NK-92 treated with Interleukin-12 subunit alpha and Interleukin-12 subunit beta, amount 100 ng/mL, for 24 hours (cell line): Measurements from ENCODE around the gene CCL14.
"Not testable (repeated sequence)": the region's sequence is repeated elsewhere in the genome, so short reads cannot be mapped to it uniquely, and the experiment has no call there.

Experiments used
- DNase-seq: peaks from one replicate; lab custom pipeline; 2025; lab: John Stamatoyannopoulos, UW

The CCL14 gene

DNA sequence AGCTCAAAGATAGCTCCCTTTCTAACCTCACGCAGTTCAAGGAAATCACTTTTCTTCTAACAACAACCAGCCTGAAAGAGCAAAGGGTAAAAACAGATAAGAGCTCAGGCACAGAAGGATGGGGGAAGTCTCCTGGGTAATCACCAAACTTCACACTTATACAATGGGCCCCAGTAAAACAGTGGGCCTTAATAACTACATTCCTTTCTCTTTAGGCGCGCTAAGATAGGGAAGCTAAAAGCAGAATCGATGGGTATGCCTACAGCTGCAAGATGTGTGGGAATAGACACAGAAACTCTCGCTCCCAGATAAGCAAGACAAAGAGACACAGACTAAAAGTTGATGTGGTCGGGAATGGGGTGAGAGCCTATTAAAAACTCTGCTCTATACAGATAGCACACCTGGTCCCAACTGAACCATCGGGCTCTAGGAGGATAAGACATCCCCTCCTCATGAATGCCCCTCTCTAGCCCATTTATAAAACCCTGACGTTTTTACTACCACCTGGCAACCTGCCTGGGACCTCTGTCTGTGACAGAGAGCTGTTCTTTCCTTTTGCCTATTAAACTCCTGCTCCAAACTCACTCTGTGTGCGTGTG, 43.8 kb downstream of the CCL14 start:
- DNase-seq: no peak

DNA sequence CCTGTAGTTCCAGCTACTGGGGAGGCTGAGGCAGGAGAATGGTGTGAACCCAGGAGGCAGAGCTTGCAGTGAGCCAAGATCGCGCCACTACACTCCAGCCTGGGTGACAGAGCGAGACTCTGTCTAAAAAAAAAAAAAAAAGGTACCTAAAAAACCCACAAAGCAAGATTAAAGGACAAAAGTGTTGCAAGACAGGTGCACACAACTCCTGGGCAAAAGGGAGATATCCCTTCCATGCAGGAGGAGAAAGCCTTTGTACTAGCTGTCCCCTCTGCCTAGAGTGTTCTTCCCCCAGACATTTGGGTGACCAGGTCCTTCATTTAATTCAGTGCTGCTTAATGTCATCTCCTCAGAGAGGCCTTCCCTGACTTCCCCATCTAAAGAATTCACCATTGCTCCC, 48.0 kb downstream of the CCL14 start:
- DNase-seq: not testable (repeated sequence)

DNA sequence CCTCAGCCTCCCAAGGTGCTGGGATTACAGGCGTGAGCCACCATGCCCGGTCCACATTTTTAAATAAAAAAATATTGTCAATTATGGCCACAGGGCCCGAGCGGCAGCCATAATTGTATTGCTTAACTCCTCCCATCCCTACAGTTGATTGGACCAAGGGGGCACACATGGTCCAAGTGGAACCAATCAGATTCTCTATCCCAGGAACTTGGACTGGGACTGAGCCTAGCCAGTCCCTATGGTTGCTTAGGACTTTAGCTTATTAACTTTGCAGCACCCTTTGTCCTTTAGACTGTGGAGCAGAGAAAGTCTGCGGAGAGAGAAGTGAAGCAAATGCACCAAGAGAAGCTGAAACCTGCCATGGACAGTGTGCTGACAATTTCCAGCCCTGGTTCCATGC, 50.5 kb downstream of the CCL14 start:
- DNase-seq: no peak

DNA sequence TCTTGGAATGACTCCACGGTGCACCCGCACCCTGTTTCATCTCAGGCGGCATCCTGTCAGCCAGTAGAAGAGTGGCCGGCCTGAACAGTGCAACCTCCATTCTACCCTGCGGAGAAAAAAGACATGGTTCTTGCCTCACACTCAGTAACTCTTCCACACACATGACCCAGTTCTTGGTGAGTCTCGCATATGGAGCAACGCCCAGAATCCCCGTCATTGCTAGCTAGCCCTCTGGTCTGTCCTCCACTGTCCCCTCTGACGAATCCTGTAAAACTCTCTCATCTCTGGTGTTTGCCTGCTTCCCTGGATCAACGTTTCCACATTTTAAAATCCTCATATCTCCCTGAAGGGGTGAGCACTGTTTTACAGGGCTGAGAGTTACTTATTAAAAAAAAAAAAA, 51.8 kb downstream of the CCL14 start:
- no peak for DNase-seq
